Keratinocyte (primary cell): ENCODE results near the gene UNC13C. TPM values are rescaled to one million over a fixed set of nuclear protein-coding genes. Genes with fewer than 3 reads are reported as not detected.

ENCODE experiments used
- DNase-seq: peaks from one replicate; pipeline ENCODE4 v3.0.0-alpha.2; 2011; ENCODE audit warnings: low read depth, missing footprints, low spot score
- FAIRE-seq: peaks from 2 replicates; lab custom pipeline; 2011; peaks lifted over from hg19 to GRCh38; lab: Jason Lieb, UNC
- H2AFZ ChIP-seq: 2 replicates; pipeline ENCODE4 v1.6.0; 2012; ENCODE audit warnings: low read length, control low read depth, inconsistent platforms; ENCODE audit not compliant: control insufficient read depth
- H3K27ac ChIP-seq: 2 replicates; pipeline ENCODE4 v1.5.1; 2011; ENCODE audit warnings: low read length; ENCODE audit not compliant: control insufficient read depth, insufficient read depth
- H3K27me3 ChIP-seq: 3 replicates; pipeline ENCODE4 v1.6.0; 2011; ENCODE audit warnings: low read length; ENCODE audit not compliant: control insufficient read depth, insufficient read depth; ENCODE audit errors: extremely low read depth
- H3K36me3 ChIP-seq, 2 experiments: 2 replicates in 1 of 2; 3 replicates in 1 of 2; pipeline ENCODE4 v1.5.1; 2011; ENCODE audit warnings: low read length in 2 of 2, mild to moderate bottlenecking in 1 of 2; ENCODE audit not compliant: control insufficient read depth in 2 of 2, insufficient read depth in 2 of 2; ENCODE audit errors: extremely low read depth in 1 of 2
- H3K4me1 ChIP-seq: 3 replicates; pipeline ENCODE4 v1.5.1; 2011; ENCODE audit warnings: low read length; ENCODE audit not compliant: control insufficient read depth, insufficient read depth; ENCODE audit errors: extremely low read depth
- H3K4me2 ChIP-seq: 3 replicates; pipeline ENCODE4 v1.6.0; 2011; ENCODE audit warnings: low read depth, low read length; ENCODE audit not compliant: control insufficient read depth, insufficient read depth; ENCODE audit errors: extremely low read depth
- H3K4me3 ChIP-seq, 3 experiments: fragments of 200-600 bp in 1 of 3; sonication (generic) in 1 of 3; 2 replicates in 2 of 3; 3 replicates in 1 of 3; pipeline ENCODE4 v1.5.1; 2011 to 2016; ENCODE audit warnings: low read length in 3 of 3, mild to moderate bottlenecking in 3 of 3, control low read depth in 2 of 3, inconsistent platforms in 1 of 3, low read depth in 1 of 3, mixed read lengths in 1 of 3, mixed run types in 1 of 3, moderate library complexity in 1 of 3; ENCODE audit not compliant: control insufficient read depth in 2 of 3, insufficient read depth in 2 of 3; ENCODE audit errors: extremely low read depth in 1 of 3
- H3K79me2 ChIP-seq: 2 replicates; pipeline ENCODE4 v1.6.0; 2012; ENCODE audit warnings: low read length; ENCODE audit not compliant: control insufficient read depth, insufficient read depth
- H3K9ac ChIP-seq: 3 replicates; pipeline ENCODE4 v1.6.0; 2011; ENCODE audit warnings: low read length; ENCODE audit not compliant: control insufficient read depth, insufficient read depth; ENCODE audit errors: extremely low read depth
- H3K9me1 ChIP-seq: 3 replicates; pipeline ENCODE4 v1.6.0; 2011; ENCODE audit warnings: low read length; ENCODE audit not compliant: control insufficient read depth, insufficient read depth; ENCODE audit errors: extremely low read depth
- H3K9me3 ChIP-seq: 2 replicates; pipeline ENCODE4 v1.5.1; 2012; ENCODE audit warnings: low read depth, low read length; ENCODE audit not compliant: control insufficient read depth
- H4K20me1 ChIP-seq: 3 replicates; pipeline ENCODE4 v1.6.0; 2011; ENCODE audit warnings: low read length; ENCODE audit not compliant: control insufficient read depth, insufficient read depth; ENCODE audit errors: extremely low read depth
- EZH2 ChIP-seq: IDR thresholded peaks from one replicate; pipeline ENCODE4 v1.6.1; 2012; ENCODE audit warnings: inconsistent platforms, mild to moderate bottlenecking, low read length, moderate library complexity
- dilution Hi-C: fragments of 300-500 bp; cut with MboI; formaldehyde crosslinking; loops from one replicate; pipeline ENCODE4 v1.7.0; 2020; ENCODE audit warnings: low sequenced_read_pairs; ENCODE audit not compliant: extremely low pct_ligation_motif_present
- polyA plus RNA-seq, 5 experiments: library from polyadenylated mRNA; depleted of rRNA in 3 of 5; stranded (reverse) in 3 of 5; stranded (forward) in 1 of 5; unstranded in 1 of 5; fragments of >200 nt; gene quantifications; 1 replicate in 1 of 5; 2 replicates in 3 of 5; 3 replicates in 1 of 5; pipeline versions ENCODE4 v1.2.1 to v1.2.3, GENCODE V29; 2011 to 2012; ENCODE audit warnings: missing spikeins in 2 of 5, low read depth in 1 of 5, low replicate concordance in 1 of 5
- TF ChIP-seq, protein P1 (sequence below), 3 experiments: IDR thresholded peaks in 1 of 3; conservative IDR thresholded peaks in 1 of 3; optimal IDR thresholded peaks in 1 of 3; 2 replicates in 2 of 3; 3 replicates in 1 of 3; pipeline versions ENCODE3 to v1.5.1; 2011; ENCODE audit warnings: low read length in 3 of 3, mild to moderate bottlenecking in 3 of 3, moderate library complexity in 2 of 3, control low read depth in 1 of 3, inconsistent platforms in 1 of 3; ENCODE audit not compliant: insufficient read depth in 2 of 3; ENCODE audit errors: extremely low read depth in 1 of 3

UNC13C gene
- polyA plus RNA-seq, 1 donor (not counting 4 experiments of a cell fraction or from before 2014, with no cell fraction given), result not detected

DNA sequence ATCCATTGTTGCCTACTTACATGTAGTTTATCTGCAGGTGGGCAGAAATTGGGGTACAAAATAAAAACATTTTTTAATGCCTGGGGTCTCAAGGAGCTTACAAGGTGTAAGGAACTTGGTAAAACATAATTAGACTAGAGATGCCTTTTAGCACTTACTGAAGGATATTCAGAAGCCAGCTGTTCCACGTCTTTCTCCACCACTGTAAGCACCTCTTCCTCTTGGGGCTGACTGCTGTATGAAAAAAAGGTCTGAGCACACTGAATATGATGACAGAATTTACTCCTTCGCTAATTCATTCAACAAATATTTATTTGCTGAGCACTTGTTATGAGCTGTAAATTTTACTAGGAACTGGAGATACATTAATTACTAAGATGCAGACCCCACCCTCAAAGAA is 539.1 kb downstream of the UNC13C start:
- Histone ChIP-seq H3K4me2 (no peak overlapping the region), H3K9me3 (no peaks in the 10 kb centered on the region), H3K36me3 (no peaks in the 10 kb centered on the region), H3K9ac (no peak overlapping the region), H4K20me1 (no peaks in the 10 kb centered on the region), H3K9me1 (no peaks in the 10 kb centered on the region), H3K79me2 (no peaks in the 10 kb centered on the region), H3K27ac (no peak overlapping the region), H2AFZ (no peak overlapping the region), H3K4me1 (no peaks in the 10 kb centered on the region), H3K27me3 (no peaks in the 10 kb centered on the region), H3K4me3 (no peak overlapping the region)
- dilution Hi-C loops, result no loop called here
- DNase-seq (no peak), FAIRE-seq (no peak)
- no peak for TF ChIP-seq EZH2

DNA sequence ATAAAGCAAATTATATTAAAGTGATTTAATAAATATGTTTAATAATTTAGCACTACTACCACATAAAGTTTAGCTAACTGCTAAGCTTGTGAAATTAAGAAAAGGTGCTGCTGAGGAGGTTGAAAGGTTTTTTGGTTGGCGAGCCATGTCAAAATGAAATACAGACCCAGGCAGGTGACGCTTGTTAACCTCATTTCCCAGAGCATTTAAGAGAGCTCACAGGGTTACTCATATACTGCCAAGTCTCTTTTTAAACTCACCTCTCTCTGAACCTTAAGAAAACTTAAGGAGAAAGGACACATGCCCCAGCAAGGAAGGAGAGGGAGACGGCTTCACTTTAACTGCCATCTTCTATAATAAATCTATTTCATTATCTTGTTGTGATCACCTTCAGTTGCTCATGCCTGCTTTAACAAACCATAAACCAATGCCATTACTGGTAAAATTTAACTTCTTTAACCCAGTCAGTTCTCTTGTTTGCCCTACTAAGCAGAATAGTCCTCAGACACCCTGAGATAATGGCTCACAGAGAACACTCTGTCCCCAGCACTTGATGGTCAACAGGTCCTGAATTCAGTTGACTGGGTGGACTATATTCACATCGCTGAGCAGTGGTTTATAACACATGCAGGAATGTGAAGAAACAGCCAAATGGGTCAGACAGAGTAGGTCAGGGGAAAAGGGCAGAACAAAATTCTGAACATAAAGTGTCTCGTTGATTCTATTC is 540.1 kb downstream of the UNC13C start:
- dilution Hi-C loops, result no loop called here
- Histone ChIP-seq H3K4me2 (no peak overlapping the region), H2AFZ (no peak overlapping the region), H3K79me2 (no peaks in the 10 kb centered on the region), H3K36me3 (no peaks in the 10 kb centered on the region), H3K9ac (no peak overlapping the region), H3K9me1 (no peaks in the 10 kb centered on the region), H3K27me3 (no peaks in the 10 kb centered on the region), H4K20me1 (no peaks in the 10 kb centered on the region), H3K27ac (no peak overlapping the region), H3K4me3 (no peak overlapping the region), H3K4me1 (no peaks in the 10 kb centered on the region), H3K9me3 (no peaks in the 10 kb centered on the region)
- FAIRE-seq, result no peak
- DNase-seq, result no peak
- no peak for TF ChIP-seq EZH2
- TF ChIP-seq, protein P1, sequence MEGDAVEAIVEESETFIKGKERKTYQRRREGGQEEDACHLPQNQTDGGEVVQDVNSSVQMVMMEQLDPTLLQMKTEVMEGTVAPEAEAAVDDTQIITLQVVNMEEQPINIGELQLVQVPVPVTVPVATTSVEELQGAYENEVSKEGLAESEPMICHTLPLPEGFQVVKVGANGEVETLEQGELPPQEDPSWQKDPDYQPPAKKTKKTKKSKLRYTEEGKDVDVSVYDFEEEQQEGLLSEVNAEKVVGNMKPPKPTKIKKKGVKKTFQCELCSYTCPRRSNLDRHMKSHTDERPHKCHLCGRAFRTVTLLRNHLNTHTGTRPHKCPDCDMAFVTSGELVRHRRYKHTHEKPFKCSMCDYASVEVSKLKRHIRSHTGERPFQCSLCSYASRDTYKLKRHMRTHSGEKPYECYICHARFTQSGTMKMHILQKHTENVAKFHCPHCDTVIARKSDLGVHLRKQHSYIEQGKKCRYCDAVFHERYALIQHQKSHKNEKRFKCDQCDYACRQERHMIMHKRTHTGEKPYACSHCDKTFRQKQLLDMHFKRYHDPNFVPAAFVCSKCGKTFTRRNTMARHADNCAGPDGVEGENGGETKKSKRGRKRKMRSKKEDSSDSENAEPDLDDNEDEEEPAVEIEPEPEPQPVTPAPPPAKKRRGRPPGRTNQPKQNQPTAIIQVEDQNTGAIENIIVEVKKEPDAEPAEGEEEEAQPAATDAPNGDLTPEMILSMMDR (optimal IDR thresholded peaks at IDR 0.05 in 1 of 3, IDR thresholded peaks at IDR 0.05 in 1 of 3, conservative IDR thresholded peaks at IDR 0.05 in 1 of 3; ENCODE audit: extremely low read depth in 1 of 3, insufficient read depth in 2 of 3, low read length in 3 of 3), result no peak

DNA sequence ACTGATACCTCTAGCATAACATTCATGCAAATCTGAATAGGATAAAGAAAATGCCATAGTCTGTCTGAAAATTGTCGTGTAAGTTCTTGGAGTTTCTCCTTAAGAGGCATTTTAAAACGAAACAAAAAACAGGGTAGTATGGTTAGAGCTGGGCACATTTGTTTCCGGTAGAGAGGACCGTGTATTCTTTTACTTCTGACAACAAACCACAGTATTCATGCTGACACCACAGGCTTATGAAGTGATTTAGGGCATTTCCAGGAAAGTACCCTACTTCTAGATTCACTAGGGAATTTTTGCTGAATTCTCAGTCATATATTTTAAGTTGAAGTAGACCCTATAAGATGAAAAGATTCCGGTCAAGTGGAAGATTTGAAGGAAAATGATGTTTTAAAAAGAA is 541.3 kb downstream of the UNC13C start:
- FAIRE-seq, result no peak
- Histone ChIP-seq H3K27ac (no peak overlapping the region), H2AFZ (no peak overlapping the region), H3K9ac (no peak overlapping the region), H3K4me2 (no peak overlapping the region), H4K20me1 (no peaks in the 10 kb centered on the region), H3K9me3 (no peaks in the 10 kb centered on the region), H3K4me1 (no peaks in the 10 kb centered on the region), H3K4me3 (no peak overlapping the region), H3K36me3 (no peaks in the 10 kb centered on the region), H3K9me1 (no peaks in the 10 kb centered on the region), H3K27me3 (no peaks in the 10 kb centered on the region), H3K79me2 (no peaks in the 10 kb centered on the region)
- no peak for DNase-seq
- TF ChIP-seq EZH2, result no peak
- TF ChIP-seq, protein P1 (optimal IDR thresholded peaks at IDR 0.05 in 1 of 3, IDR thresholded peaks at IDR 0.05 in 1 of 3, conservative IDR thresholded peaks at IDR 0.05 in 1 of 3; ENCODE audit: extremely low read depth in 1 of 3, insufficient read depth in 2 of 3, low read length in 3 of 3), result no peak
- dilution Hi-C loops, result no loop called here
